ENCODE results near the gene TASP1.

GRCh38 chr20:13458860-13459451 lies 179.8 kb downstream of the TASP1 start:
- TF ChIP-seq ARNT (IDR thresholded peaks at IDR 0.05) (no peak), FOXM1 (IDR thresholded peaks at IDR 0.05; ENCODE audit: borderline replicate concordance) (no peak), TARDBP (IDR thresholded peaks at IDR 0.05) (no peak), SUZ12 (IDR thresholded peaks at IDR 0.05) (no peak), SP1 (IDR thresholded peaks at IDR 0.05) (no peak), FOXK2 (IDR thresholded peaks at IDR 0.05) (no peak), ZNF384 (IDR thresholded peaks at IDR 0.05) (no peak)

Measured in HEK293T (cell line).